Activated T-cell treated with anti-CD3 and anti-CD28 coated beads, Interleukin-2, amount 50 U/mL, for 24 hours (primary cell): ENCODE results near the gene EML1.
A peak's percentile ranks its signal among the peaks of the same experiment; 100 is the strongest.

Source experiments
- DNase-seq: peaks from one replicate; pipeline ENCODE4 v3.0.0-alpha.2; 2020
- H3K27ac Mint-ChIP-seq: 2 replicates; pipeline ENCODE4 v1.8.0; 2020; ENCODE audit warnings: mild to moderate bottlenecking, mixed read lengths
- H3K27me3 Mint-ChIP-seq: 2 replicates; pipeline ENCODE4 v1.8.0; 2020; ENCODE audit warnings: mixed read lengths
- H3K36me3 Mint-ChIP-seq: 2 replicates; pipeline ENCODE4 v1.8.0; 2020; ENCODE audit warnings: low read depth, mixed read lengths
- H3K4me1 Mint-ChIP-seq: 2 replicates; pipeline ENCODE4 v1.8.0; 2020; ENCODE audit warnings: low read depth, mixed read lengths
- H3K4me3 Mint-ChIP-seq: 2 replicates; pipeline ENCODE4 v1.8.0; 2020; ENCODE audit warnings: mild to moderate bottlenecking, moderate library complexity, mixed read lengths
- H3K9me3 Mint-ChIP-seq: 2 replicates; pipeline ENCODE4 v1.8.0; 2020; ENCODE audit warnings: mixed read lengths

EML1 gene

DNA sequence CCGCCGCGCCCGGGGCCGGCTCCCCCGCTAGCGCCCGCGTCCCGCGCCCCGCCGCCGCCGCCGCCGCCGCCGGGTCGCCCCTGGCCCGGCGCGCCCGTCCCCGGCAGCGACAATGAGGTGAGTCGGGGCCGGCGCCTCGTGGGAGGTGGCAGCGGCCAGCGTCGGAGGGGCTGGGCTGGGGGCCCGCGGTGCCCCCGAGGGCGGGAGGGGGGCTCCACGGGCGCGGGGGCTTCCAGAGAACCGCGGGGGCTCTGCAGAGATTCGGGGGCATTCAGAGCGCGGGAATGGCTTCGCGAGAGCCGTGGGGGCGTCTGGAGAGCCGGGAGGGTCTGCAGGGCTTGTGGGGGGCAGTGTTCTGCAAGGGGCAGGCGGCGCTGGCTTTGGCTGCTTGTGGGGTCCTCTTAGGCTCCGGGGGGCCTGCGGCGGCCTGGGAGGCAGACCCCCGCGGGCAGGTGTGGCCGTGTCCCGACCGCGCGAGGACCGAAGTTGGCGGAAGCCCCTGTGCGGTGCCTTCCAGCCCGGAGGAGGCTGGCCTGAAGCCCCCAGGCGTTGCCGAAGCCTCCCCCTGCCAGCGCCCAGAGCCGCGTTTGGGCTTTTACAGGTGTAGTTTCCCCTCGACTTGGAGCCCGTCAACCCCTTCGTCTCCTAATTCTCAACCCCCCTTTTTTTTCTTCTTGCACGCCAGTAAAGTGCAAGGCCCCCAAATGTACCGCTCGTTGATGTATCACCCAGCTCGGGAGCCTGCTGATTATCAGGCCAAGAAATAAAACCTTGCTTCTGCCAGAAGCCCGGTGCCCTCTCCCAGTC, 178.9 kb downstream of the EML1 start:
- H3K27ac Mint-ChIP-seq, result peak overlapping the region; percentile 94
- peaks cover 6% of the 10 kb centered on the region for H3K36me3 Mint-ChIP-seq
- DNase-seq, result peak; percentile 62
- peak overlapping the region; percentile 94 for H3K4me3 Mint-ChIP-seq
- peaks cover 27% of the 10 kb centered on the region for H3K4me1 Mint-ChIP-seq
- H3K27me3 Mint-ChIP-seq, result peaks cover 31% of the 10 kb centered on the region
- no peaks in the 10 kb centered on the region for H3K9me3 Mint-ChIP-seq

- DNase-seq, result no peak
These were observed 179.7 kb downstream of the EML1 start for GRCh38 chr14:99972748-99973466.

GRCh38 chr14:99975190-99975589, 182.0 kb downstream of the EML1 start:
- no peak for DNase-seq
- Mint-ChIP-seq H3K27ac (no peak overlapping the region), H3K27me3 (peaks cover 5% of the 10 kb centered on the region), H3K36me3 (peaks cover 6% of the 10 kb centered on the region), H3K9me3 (no peaks in the 10 kb centered on the region), H3K4me1 (peaks cover 17% of the 10 kb centered on the region), H3K4me3 (no peak overlapping the region)

More at GRCh38 chr14:99972748-99973466, 179.7 kb downstream of the EML1 start:
- Mint-ChIP-seq H3K36me3 (peaks cover 6% of the 10 kb centered on the region), H3K4me3 (peak overlapping the region; percentile 94), H3K27ac (peak overlapping the region; percentile 94), H3K9me3 (no peaks in the 10 kb centered on the region), H3K27me3 (peaks cover 28% of the 10 kb centered on the region), H3K4me1 (peaks cover 27% of the 10 kb centered on the region)

- Mint-ChIP-seq H3K27me3 (no peaks in the 10 kb centered on the region), H3K4me3 (no peak overlapping the region), H3K4me1 (peaks cover 14% of the 10 kb centered on the region), H3K9me3 (no peaks in the 10 kb centered on the region), H3K36me3 (peaks cover 6% of the 10 kb centered on the region), H3K27ac (no peak overlapping the region)
- DNase-seq, result no peak
These were observed 182.8 kb downstream of the EML1 start for GRCh38 chr14:99976021-99976420.

- Mint-ChIP-seq H3K36me3 (peaks cover 6% of the 10 kb centered on the region), H3K4me3 (no peak overlapping the region), H3K4me1 (peaks cover 15% of the 10 kb centered on the region), H3K27ac (no peak overlapping the region), H3K27me3 (no peaks in the 10 kb centered on the region), H3K9me3 (no peaks in the 10 kb centered on the region)
- no peak for DNase-seq
These were observed 183.5 kb downstream of the EML1 start for GRCh38 chr14:99976681-99977080.

DNA sequence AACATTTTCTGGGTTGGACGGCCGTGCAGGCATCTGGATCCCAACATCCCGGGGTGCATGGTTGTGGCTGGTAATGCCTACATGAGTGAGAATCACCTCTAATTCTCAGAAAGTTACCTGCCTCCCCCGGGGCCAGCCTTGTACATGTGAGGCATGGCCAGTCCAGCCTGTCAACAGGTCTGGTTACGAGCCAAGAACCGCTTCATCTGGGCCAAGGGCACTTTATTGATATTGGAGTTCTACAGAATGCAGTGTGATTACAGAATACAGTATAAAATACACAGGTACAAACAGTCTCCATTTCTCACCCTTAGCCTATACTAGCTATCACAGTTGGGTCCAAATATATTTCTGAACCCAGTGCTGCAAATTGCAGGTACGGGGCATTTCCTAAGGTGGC, 187.1 kb downstream of the EML1 start:
- no peaks in the 10 kb centered on the region for H3K9me3 Mint-ChIP-seq
- no peak overlapping the region for H3K4me3 Mint-ChIP-seq
- no peaks in the 10 kb centered on the region for H3K27me3 Mint-ChIP-seq
- DNase-seq, result no peak
- peaks cover 17% of the 10 kb centered on the region for H3K4me1 Mint-ChIP-seq
- H3K36me3 Mint-ChIP-seq, result no peaks in the 10 kb centered on the region
- H3K27ac Mint-ChIP-seq, result no peak overlapping the region

GRCh38 chr14:99981806-99982205, 188.6 kb downstream of the EML1 start:
- H3K27ac Mint-ChIP-seq, result no peak overlapping the region
- H3K4me1 Mint-ChIP-seq, result peaks cover 17% of the 10 kb centered on the region
- no peaks in the 10 kb centered on the region for H3K36me3 Mint-ChIP-seq
- no peak for DNase-seq
- no peaks in the 10 kb centered on the region for H3K27me3 Mint-ChIP-seq
- H3K9me3 Mint-ChIP-seq, result no peaks in the 10 kb centered on the region
- H3K4me3 Mint-ChIP-seq, result no peak overlapping the region

DNA sequence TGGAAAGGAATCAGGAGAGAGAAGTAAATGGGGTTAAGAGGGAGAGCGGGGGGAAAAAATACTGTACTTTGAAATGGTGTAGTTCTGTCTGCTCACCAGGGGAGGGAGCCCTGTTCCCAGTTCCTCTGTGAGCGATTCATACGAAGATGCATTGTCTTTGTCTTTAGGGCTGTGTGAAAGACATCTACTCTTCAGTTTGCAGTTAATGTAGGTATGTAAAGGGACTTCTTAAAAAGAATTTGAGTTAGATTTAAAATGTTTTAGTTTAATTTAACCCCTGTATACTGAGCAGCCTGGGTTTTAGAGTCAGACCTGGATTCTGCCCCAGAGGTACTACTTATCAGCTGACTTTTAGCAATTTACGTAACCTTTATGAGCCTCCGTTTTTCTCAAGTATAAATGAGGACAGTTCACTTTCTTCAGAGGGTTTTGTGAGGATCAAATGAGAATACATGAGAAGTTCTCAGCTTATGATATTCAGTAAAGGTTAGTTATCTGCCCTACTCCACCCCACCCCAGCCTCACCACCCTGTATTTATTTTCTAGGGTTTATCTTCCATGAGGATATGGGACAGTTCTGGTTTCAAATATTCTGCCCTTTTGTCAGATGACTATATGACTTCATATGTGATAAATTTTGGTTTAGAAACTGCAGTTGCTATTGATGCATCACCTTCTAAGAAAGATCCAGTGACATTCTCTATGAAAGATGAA, 189.5 kb downstream of the EML1 start:
- no peaks in the 10 kb centered on the region for H3K9me3 Mint-ChIP-seq
- no peak overlapping the region for H3K4me3 Mint-ChIP-seq
- H3K27me3 Mint-ChIP-seq, result no peaks in the 10 kb centered on the region
- H3K4me1 Mint-ChIP-seq, result peaks cover 17% of the 10 kb centered on the region
- H3K27ac Mint-ChIP-seq, result no peak overlapping the region
- DNase-seq, result peak; percentile 61
- H3K36me3 Mint-ChIP-seq, result no peaks in the 10 kb centered on the region

GRCh38 chr14:99983251-99984015, 190.2 kb downstream of the EML1 start:
- H3K4me1 Mint-ChIP-seq, result peaks cover 17% of the 10 kb centered on the region
- no peaks in the 10 kb centered on the region for H3K36me3 Mint-ChIP-seq
- H3K9me3 Mint-ChIP-seq, result no peaks in the 10 kb centered on the region
- H3K27ac Mint-ChIP-seq, result no peak overlapping the region
- no peak for DNase-seq
- no peaks in the 10 kb centered on the region for H3K27me3 Mint-ChIP-seq
- H3K4me3 Mint-ChIP-seq, result no peak overlapping the region

DNA sequence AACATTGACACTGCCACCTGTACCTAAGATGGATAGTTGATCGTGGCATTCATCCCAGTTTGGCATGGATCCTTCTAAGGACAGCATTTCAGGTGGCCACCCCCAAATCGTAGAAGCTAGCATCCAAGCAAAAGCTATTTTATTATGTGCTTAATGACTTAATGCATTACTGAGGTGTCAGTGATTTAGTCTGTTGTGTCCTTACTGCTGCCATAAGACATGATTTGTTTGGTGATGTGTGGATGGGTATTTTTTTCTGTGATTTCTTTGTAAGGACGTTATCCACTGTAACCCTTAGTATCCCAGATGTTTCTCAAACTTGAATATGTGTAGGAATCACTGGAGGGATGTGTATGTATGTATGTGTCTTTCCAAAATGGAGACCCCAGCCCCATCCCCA, 190.8 kb downstream of the EML1 start:
- peaks cover 17% of the 10 kb centered on the region for H3K4me1 Mint-ChIP-seq
- H3K4me3 Mint-ChIP-seq, result no peak overlapping the region
- no peaks in the 10 kb centered on the region for H3K27me3 Mint-ChIP-seq
- H3K27ac Mint-ChIP-seq, result no peak overlapping the region
- no peak for DNase-seq
- no peaks in the 10 kb centered on the region for H3K36me3 Mint-ChIP-seq
- H3K9me3 Mint-ChIP-seq, result no peaks in the 10 kb centered on the region

DNA sequence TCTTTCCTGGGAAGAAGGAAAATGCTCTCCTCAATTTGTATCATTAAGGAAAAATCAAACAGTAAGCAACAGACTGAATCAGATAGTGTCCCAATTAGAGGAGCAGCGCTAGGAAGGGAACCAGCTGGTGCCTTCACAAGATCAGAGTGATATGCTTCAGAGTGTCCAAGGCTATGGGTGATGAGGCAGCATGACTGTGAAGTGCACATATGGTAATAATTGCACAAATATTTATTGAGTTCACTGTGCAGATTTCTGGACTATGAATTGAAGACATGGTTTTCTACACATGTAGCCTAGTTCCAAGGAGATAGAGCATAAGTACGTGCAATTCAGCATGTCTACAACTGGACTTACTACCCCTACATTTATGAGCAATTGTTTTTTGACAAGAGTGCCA, 193.2 kb downstream of the EML1 start:
- H3K9me3 Mint-ChIP-seq, result no peaks in the 10 kb centered on the region
- no peaks in the 10 kb centered on the region for H3K27me3 Mint-ChIP-seq
- no peak overlapping the region for H3K4me3 Mint-ChIP-seq
- H3K4me1 Mint-ChIP-seq, result peaks cover 17% of the 10 kb centered on the region
- no peaks in the 10 kb centered on the region for H3K36me3 Mint-ChIP-seq
- H3K27ac Mint-ChIP-seq, result no peak overlapping the region
- no peak for DNase-seq

DNA sequence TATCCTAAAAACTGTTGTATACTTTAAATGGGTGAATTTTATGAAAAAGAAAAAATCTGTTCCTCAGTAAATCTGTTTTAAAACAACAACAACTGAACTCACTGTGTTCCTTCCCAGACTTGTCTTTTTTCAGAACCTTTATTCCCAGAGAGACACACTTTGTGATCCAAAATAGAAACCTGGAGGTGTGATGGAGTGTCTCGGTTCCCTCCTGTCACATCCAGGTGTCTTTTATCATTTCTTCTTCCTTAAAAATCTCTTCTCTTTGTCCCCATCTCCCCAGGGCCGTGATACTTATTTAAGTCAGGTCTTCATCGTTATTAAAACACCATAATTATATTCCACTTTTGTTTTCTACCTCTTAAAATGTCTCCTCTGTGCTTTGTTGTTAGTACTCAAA, 195.8 kb downstream of the EML1 start:
- Mint-ChIP-seq H3K27ac (no peak overlapping the region), H3K4me1 (no peaks in the 10 kb centered on the region), H3K4me3 (no peak overlapping the region), H3K36me3 (no peaks in the 10 kb centered on the region), H3K9me3 (no peaks in the 10 kb centered on the region), H3K27me3 (no peaks in the 10 kb centered on the region)
- DNase-seq, result no peak

GRCh38 chr14:99990268-99991170, 197.3 kb downstream of the EML1 start:
- no peak for DNase-seq
- Mint-ChIP-seq H3K36me3 (no peaks in the 10 kb centered on the region), H3K27ac (no peak overlapping the region), H3K4me3 (no peak overlapping the region), H3K4me1 (peaks cover 3% of the 10 kb centered on the region), H3K9me3 (no peaks in the 10 kb centered on the region), H3K27me3 (no peaks in the 10 kb centered on the region)
